22Rv1 (cell line): ENCODE measurements around the gene ALDH9A1.

Experiments
- ZFX ChIP-seq: fragments of 450-650 bp; IDR thresholded peaks from 2 replicates; pipeline ENCODE4 v1.6.1; 2017; ENCODE audit warnings: antibody characterized with exemption, borderline replicate concordance
- TF ChIP-seq, protein P1 (sequence below): fragments of 450-650 bp; IDR thresholded peaks from 2 replicates; pipeline ENCODE4 v1.5.1; 2017; ENCODE audit warnings: mild to moderate bottlenecking

DNA sequence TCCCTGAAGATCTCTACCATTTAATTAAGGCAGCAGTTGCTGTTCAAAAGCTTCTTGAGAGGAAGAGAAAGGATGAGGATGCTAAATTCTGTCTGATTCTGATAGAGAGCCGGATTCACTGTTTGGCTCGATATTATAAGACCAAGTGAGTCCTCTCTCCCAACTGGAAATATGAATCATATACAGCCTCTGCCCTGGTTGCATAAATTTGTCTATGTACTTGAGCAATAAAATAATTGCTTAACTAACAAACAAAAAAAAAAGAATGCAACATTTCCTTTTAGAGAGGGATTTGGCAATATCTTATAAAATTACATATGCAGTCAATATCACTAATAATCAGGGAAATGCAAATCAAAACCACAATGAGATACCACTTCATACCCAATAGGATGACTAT lies 26.8 kb downstream of the ALDH9A1 start:
- TF ChIP-seq, protein P1, sequence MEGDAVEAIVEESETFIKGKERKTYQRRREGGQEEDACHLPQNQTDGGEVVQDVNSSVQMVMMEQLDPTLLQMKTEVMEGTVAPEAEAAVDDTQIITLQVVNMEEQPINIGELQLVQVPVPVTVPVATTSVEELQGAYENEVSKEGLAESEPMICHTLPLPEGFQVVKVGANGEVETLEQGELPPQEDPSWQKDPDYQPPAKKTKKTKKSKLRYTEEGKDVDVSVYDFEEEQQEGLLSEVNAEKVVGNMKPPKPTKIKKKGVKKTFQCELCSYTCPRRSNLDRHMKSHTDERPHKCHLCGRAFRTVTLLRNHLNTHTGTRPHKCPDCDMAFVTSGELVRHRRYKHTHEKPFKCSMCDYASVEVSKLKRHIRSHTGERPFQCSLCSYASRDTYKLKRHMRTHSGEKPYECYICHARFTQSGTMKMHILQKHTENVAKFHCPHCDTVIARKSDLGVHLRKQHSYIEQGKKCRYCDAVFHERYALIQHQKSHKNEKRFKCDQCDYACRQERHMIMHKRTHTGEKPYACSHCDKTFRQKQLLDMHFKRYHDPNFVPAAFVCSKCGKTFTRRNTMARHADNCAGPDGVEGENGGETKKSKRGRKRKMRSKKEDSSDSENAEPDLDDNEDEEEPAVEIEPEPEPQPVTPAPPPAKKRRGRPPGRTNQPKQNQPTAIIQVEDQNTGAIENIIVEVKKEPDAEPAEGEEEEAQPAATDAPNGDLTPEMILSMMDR: no peak
- no peak for TF ChIP-seq ZFX
